Measurements from ENCODE around the gene POLDIP3. TPM values are rescaled to one million over a fixed set of nuclear protein-coding genes. Genes with fewer than 3 reads are reported as not detected.
A peak's percentile ranks its signal among the peaks of the same experiment; 100 is the strongest.

POLDIP3 gene
- total RNA-seq, 1 donor from 2014 or later = 66.9 TPM

- no peaks in the 10 kb centered on the region for H3K36me3 ChIP-seq
- intact Hi-C loops (cut with DNase I) = no loop called here
- peak overlapping the region; percentile 42 for H3K4me3 ChIP-seq
- H3K27ac ChIP-seq = peak overlapping the region; percentile 92
- no peaks in the 10 kb centered on the region for H3K9me3 ChIP-seq
- TF ChIP-seq CTCF (IDR thresholded peaks at IDR 0.05) = no peak
- H3K4me1 ChIP-seq = peaks cover 60% of the 10 kb centered on the region
- ATAC-seq = no peak
- DNase-seq = peak; percentile 78
- H3K27me3 ChIP-seq = no peaks in the 10 kb centered on the region
Observed at GRCh38 chr22:42646569-42647525, 32.2 kb upstream of the POLDIP3 start.

DNA sequence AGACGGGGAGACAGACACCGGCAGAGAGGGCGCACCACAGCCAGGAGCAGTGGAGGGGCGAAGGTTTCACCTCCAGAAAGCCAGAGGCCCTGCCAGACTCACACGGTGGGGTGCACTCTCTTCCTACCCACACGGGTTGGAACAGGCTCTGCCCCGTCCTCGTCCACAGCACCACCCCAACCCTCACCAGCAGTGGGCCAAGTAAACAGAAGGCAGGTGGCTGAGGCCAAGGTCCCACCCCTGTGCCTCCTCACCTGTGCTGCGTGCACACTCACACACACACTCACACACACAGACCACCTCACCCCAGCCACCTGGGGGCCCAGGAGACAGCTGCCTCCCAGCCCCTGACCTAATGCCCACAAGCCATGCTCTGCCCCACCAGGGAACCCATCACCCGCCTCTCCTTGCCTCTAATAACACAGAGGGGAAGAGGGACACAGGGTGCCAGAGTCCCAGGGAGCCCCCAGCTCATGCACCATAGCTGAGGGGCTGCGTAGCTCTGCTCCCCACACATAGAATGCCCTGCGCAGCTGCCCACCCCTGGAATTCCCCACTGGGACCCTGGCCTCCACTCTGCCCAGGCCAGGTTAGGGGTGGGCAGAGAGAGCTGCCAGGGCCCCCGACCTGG, 31.4 kb upstream of the POLDIP3 start:
- TF ChIP-seq CTCF (IDR thresholded peaks at IDR 0.05) = no peak
- no peaks in the 10 kb centered on the region for H3K27me3 ChIP-seq
- intact Hi-C loops (cut with DNase I) = no loop called here
- ATAC-seq (peak; percentile 1), DNase-seq (no peak)
- no peaks in the 10 kb centered on the region for H3K9me3 ChIP-seq
- peak overlapping the region; percentile 42 for H3K4me3 ChIP-seq
- H3K36me3 ChIP-seq = no peaks in the 10 kb centered on the region
- H3K4me1 ChIP-seq = peaks cover 65% of the 10 kb centered on the region
- H3K27ac ChIP-seq = peak overlapping the region; percentile 92

- H3K36me3 ChIP-seq = no peaks in the 10 kb centered on the region
- ATAC-seq = peak; percentile 13
- intact Hi-C loops (cut with DNase I) = no loop called here
- H3K9me3 ChIP-seq = no peaks in the 10 kb centered on the region
- DNase-seq = peak; percentile 74
- H3K4me1 ChIP-seq = peaks cover 65% of the 10 kb centered on the region
- TF ChIP-seq CTCF (IDR thresholded peaks at IDR 0.05) = no peak
- no peaks in the 10 kb centered on the region for H3K27me3 ChIP-seq
- H3K4me3 ChIP-seq = peak overlapping the region; percentile 42
- peak overlapping the region; percentile 92 for H3K27ac ChIP-seq
Observed at GRCh38 chr22:42645341-42645937, 30.8 kb upstream of the POLDIP3 start.

GRCh38 chr22:42644422-42645340, 30.0 kb upstream of the POLDIP3 start:
- no peak for ATAC-seq
- H3K36me3 ChIP-seq = no peaks in the 10 kb centered on the region
- intact Hi-C loops (cut with DNase I) = no loop called here
- H3K27ac ChIP-seq = peak overlapping the region; percentile 92
- no peaks in the 10 kb centered on the region for H3K9me3 ChIP-seq
- peaks cover 69% of the 10 kb centered on the region for H3K4me1 ChIP-seq
- TF ChIP-seq CTCF (IDR thresholded peaks at IDR 0.05) = no peak
- H3K27me3 ChIP-seq = no peaks in the 10 kb centered on the region
- H3K4me3 ChIP-seq = peak overlapping the region; percentile 42
- peak; percentile 76 for DNase-seq

Measured in upper lobe of right lung (tissue), 1 donor.